Measurements from ENCODE around the gene AJAP1. TPM values are rescaled to one million over a fixed set of nuclear protein-coding genes. Genes with fewer than 3 reads are reported as not detected.

Gene AJAP1
- total RNA-seq, 3 donors from 2014 or later, result 0.09 to 1.1 (median 0.17) TPM

GRCh38 chr1:4691766-4692405 is 37.5 kb downstream of the AJAP1 start:
- TF ChIP-seq, protein P1, sequence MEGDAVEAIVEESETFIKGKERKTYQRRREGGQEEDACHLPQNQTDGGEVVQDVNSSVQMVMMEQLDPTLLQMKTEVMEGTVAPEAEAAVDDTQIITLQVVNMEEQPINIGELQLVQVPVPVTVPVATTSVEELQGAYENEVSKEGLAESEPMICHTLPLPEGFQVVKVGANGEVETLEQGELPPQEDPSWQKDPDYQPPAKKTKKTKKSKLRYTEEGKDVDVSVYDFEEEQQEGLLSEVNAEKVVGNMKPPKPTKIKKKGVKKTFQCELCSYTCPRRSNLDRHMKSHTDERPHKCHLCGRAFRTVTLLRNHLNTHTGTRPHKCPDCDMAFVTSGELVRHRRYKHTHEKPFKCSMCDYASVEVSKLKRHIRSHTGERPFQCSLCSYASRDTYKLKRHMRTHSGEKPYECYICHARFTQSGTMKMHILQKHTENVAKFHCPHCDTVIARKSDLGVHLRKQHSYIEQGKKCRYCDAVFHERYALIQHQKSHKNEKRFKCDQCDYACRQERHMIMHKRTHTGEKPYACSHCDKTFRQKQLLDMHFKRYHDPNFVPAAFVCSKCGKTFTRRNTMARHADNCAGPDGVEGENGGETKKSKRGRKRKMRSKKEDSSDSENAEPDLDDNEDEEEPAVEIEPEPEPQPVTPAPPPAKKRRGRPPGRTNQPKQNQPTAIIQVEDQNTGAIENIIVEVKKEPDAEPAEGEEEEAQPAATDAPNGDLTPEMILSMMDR (IDR thresholded peaks at IDR 0.05), result no peak
- intact Hi-C loops (cut with DNase I, micrococcal nuclease), result no loop called here
- no peak for ATAC-seq
- H3K4me1 ChIP-seq (ENCODE audit: low read depth), result no peaks in the 10 kb centered on the region
- no peaks in the 10 kb centered on the region for H3K9me3 ChIP-seq
- DNase-seq, result no peak
- H3K4me3 ChIP-seq, result no peak overlapping the region
- no peaks in the 10 kb centered on the region for H3K36me3 ChIP-seq (ENCODE audit: low read depth)

DNA sequence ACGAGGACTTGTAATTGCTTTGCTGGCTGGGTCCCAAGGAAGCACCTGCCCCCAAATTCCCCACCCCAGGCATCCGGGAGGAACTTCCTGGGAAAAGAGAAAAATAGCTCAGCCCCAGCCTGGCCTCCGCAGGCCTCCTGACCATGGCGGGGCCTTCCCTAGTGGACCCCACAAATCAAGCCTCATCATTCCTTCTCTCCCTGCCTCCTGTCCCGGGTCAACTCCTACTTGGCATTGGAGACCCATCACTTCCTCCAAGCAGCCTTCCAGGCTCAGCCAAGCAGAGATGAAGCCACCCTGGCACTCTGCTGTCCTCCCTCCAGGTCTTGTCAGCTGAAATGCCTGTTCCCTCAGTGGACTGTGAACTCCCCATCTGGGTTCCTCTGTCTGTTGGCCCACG is 38.0 kb downstream of the AJAP1 start:
- no peaks in the 10 kb centered on the region for H3K4me1 ChIP-seq (ENCODE audit: low read depth)
- intact Hi-C loops (cut with DNase I, micrococcal nuclease), result no loop called here
- TF ChIP-seq, protein P1 (IDR thresholded peaks at IDR 0.05), result no peak

DNA sequence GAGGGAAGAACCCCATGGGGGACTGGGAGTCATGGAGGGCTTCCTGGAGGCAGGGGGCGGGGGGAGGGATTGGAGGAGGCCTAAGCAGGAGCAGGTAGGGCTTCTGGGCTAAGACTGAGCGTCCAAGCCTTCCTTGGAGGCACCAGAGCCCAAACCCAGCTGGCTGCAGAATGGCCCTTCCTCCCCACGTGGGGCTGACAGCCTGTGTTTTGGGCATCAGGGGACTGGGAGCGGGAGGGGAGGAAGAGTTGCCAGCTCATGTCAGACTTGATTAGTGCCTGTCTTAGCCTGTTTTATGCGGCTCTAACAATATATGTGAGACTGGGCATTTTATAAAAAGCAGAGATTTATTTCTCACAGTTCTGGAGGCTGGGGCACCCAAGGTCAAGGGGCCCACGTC is 38.9 kb downstream of the AJAP1 start:
- DNase-seq, result no peak
- H3K9me3 ChIP-seq, result no peaks in the 10 kb centered on the region
- TF ChIP-seq, protein P1 (IDR thresholded peaks at IDR 0.05), result no peak
- no peaks in the 10 kb centered on the region for H3K4me1 ChIP-seq (ENCODE audit: low read depth)
- no peaks in the 10 kb centered on the region for H3K36me3 ChIP-seq (ENCODE audit: low read depth)
- no peak overlapping the region for H3K4me3 ChIP-seq
- ATAC-seq, result no peak
- intact Hi-C loops (cut with DNase I, micrococcal nuclease), result no loop called here

More for the DNA sequence above, 38.0 kb downstream of the AJAP1 start:
- Histone ChIP-seq H3K36me3 (ENCODE audit: low read depth) (no peaks in the 10 kb centered on the region), H3K4me3 (no peak overlapping the region), H3K9me3 (no peaks in the 10 kb centered on the region)
- ATAC-seq, result no peak
- no peak for DNase-seq

- DNase-seq (no peak), ATAC-seq (no peak)
- intact Hi-C loops (cut with DNase I, micrococcal nuclease), result no loop called here
- no peaks in the 10 kb centered on the region for H3K9me3 ChIP-seq
- no peak overlapping the region for H3K4me3 ChIP-seq
- no peaks in the 10 kb centered on the region for H3K36me3 ChIP-seq (ENCODE audit: low read depth)
- no peaks in the 10 kb centered on the region for H3K4me1 ChIP-seq (ENCODE audit: low read depth)
- TF ChIP-seq, protein P1 (IDR thresholded peaks at IDR 0.05), result no peak
These were observed 39.5 kb downstream of the AJAP1 start for GRCh38 chr1:4693891-4694290.

GRCh38 chr1:4694492-4694891 is 40.1 kb downstream of the AJAP1 start:
- Histone ChIP-seq H3K36me3 (ENCODE audit: low read depth) (no peaks in the 10 kb centered on the region), H3K9me3 (no peaks in the 10 kb centered on the region), H3K4me3 (no peak overlapping the region), H3K4me1 (ENCODE audit: low read depth) (no peaks in the 10 kb centered on the region)
- ATAC-seq (no peak), DNase-seq (no peak)
- TF ChIP-seq, protein P1 (IDR thresholded peaks at IDR 0.05), result no peak
- intact Hi-C loops (cut with DNase I, micrococcal nuclease), result no loop called here

DNA sequence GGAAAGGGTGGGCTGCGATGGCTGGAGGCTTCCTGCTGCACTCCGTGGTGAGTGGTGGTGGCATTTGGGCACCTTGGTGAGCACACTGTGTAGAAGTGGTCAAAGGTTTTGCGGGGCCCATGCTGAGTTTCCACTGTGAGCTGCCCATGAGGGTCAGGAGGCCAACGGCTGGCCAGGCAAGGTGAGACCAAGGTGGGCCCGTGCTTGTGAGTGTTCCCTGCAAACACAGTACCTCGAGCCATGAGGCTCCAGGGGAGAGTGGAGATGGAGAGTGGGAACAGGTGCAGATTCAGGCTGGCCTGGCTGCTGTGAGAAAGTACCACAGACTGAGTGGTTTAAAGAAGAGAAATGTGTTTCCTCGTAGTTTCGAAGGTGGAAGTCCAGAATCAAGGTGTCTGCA is 40.8 kb downstream of the AJAP1 start:
- Histone ChIP-seq H3K9me3 (no peaks in the 10 kb centered on the region), H3K36me3 (ENCODE audit: low read depth) (no peaks in the 10 kb centered on the region), H3K4me1 (ENCODE audit: low read depth) (no peaks in the 10 kb centered on the region), H3K4me3 (no peak overlapping the region)
- ATAC-seq (no peak), DNase-seq (no peak)
- intact Hi-C loops (cut with DNase I, micrococcal nuclease), result no loop called here
- TF ChIP-seq, protein P1 (IDR thresholded peaks at IDR 0.05), result no peak
